PC-3 (cell line): ENCODE measurements around the gene RAP1GAP. TPM values are rescaled to one million over a fixed set of nuclear protein-coding genes. Genes with fewer than 3 reads are reported as not detected.

ENCODE experiments used
- ATAC-seq: fragments of 200-7000 bp; cut with Tn5 transposase; 2 replicates; pipeline ENCODE4 v1.9.1; 2020; ENCODE audit warnings: mild to moderate bottlenecking, moderate library complexity
- BruUV-seq: library from RNA; stranded (reverse); fragments of 400-500 nt; replicated peaks from 2 replicates; lab custom pipeline; 2021; lab: Mats Ljungman, UMichigan
- CTCF ChIA-PET: fragments of 300-600 bp; sonication (Branson Sonifier 250); formaldehyde crosslinking; loops from one replicate; lab custom pipeline; 2022; ENCODE audit warnings: antibody characterized with exemption; lab: Charles Lee
- POLR2A ChIA-PET: fragments of 300-600 bp; sonication (Branson Sonifier 250); formaldehyde crosslinking; loops from one replicate; lab custom pipeline; 2022; ENCODE audit warnings: antibody characterized with exemption; ENCODE audit not compliant: unreplicated experiment; lab: Charles Lee
- DNase-seq: peaks from one replicate; pipeline ENCODE4 v3.0.0-alpha.2; 2015
- H2AFZ ChIP-seq: fragments of 300-600 bp; sonication (generic); 2 replicates; pipeline ENCODE4 v1.6.0; 2016; ENCODE audit warnings: antibody characterized with exemption, low read length
- H3F3A ChIP-seq: fragments of 300-600 bp; sonication (generic); one replicate; pipeline ENCODE4 v1.6.0; 2017; ENCODE audit warnings: antibody characterized with exemption, low read length, control low read depth, mild to moderate bottlenecking; ENCODE audit not compliant: unreplicated experiment
- H3K27ac ChIP-seq: fragments of 300-600 bp; sonication (generic); 2 replicates; pipeline ENCODE4 v1.5.1; 2016; ENCODE audit warnings: mild to moderate bottlenecking, low read length
- H3K27me3 ChIP-seq: fragments of 300-600 bp; sonication (generic); 2 replicates; pipeline ENCODE4 v1.6.1; 2016; ENCODE audit warnings: low read length, mixed read lengths
- H3K36me3 ChIP-seq: fragments of 300-600 bp; sonication (generic); 2 replicates; pipeline ENCODE4 v1.6.1; 2016; ENCODE audit warnings: low read depth, mixed run types, low read length, mixed read lengths
- H3K4me1 ChIP-seq: fragments of 300-600 bp; sonication (generic); 2 replicates; pipeline ENCODE4 v1.5.1; 2016; ENCODE audit warnings: low read length; ENCODE audit not compliant: insufficient read depth
- H3K4me2 ChIP-seq: fragments of 300-600 bp; sonication (generic); 2 replicates; pipeline ENCODE4 v1.6.0; 2016; ENCODE audit warnings: low read length
- H3K4me3 ChIP-seq: fragments of 300-600 bp; sonication (generic); 2 replicates; pipeline ENCODE4 v1.5.1; 2016; ENCODE audit warnings: mild to moderate bottlenecking, low read length, mixed read lengths
- H3K79me2 ChIP-seq: fragments of 300-600 bp; sonication (generic); 2 replicates; pipeline ENCODE4 v1.6.1; 2017; ENCODE audit warnings: low read length, mixed read lengths
- H3K9ac ChIP-seq: fragments of 300-600 bp; sonication (generic); 2 replicates; pipeline ENCODE4 v1.6.0; 2016; ENCODE audit warnings: mild to moderate bottlenecking, low read length
- H3K9me2 ChIP-seq: fragments of 300-600 bp; sonication (generic); replicated peaks from 2 replicates; pipeline ENCODE4 v1.6.1; 2016; ENCODE audit warnings: mixed run types, low read length, mixed read lengths
- H3K9me3 ChIP-seq: fragments of 300-600 bp; sonication (generic); 2 replicates; pipeline ENCODE4 v1.6.1; 2016; ENCODE audit warnings: low read length, mixed read lengths
- H4K20me1 ChIP-seq: fragments of 300-600 bp; sonication (generic); 2 replicates; pipeline ENCODE4 v1.6.1; 2016; ENCODE audit warnings: low read length, mixed read lengths
- EZH2 ChIP-seq: fragments of 300-600 bp; sonication (generic); IDR thresholded peaks from one replicate; pipeline ENCODE4 v1.6.1; 2017; ENCODE audit warnings: antibody characterized with exemption, mild to moderate bottlenecking, low read length; ENCODE audit not compliant: unreplicated experiment
- EZH2phosphoT487 ChIP-seq: fragments of 300-600 bp; sonication (generic); IDR thresholded peaks from 2 replicates; pipeline ENCODE4 v1.6.1; 2018; ENCODE audit warnings: mild to moderate bottlenecking, antibody characterized with exemption, low read length, borderline replicate concordance
- intact Hi-C: fragments of 100-400 bp; cut with micrococcal nuclease; formaldehyde crosslinking; loops from 2 replicates; pipeline ENCODE4 v1.9.0; 2023
- total RNA-seq: library from RNA; depleted of rRNA; stranded (reverse); fragments of >200 nt; gene quantifications from 2 replicates; pipeline ENCODE4 v1.2.3, GENCODE V29; 2014
- TF ChIP-seq, protein P1 (sequence below): fragments of 300-600 bp; sonication (generic); conservative IDR thresholded peaks from 2 replicates; pipeline ENCODE4 v1.5.1; 2017; ENCODE audit warnings: antibody characterized with exemption, low read depth, mild to moderate bottlenecking, low read length

RAP1GAP gene
- total RNA-seq, 1 experiment from 2014 or later, result 12.1 TPM

DNA sequence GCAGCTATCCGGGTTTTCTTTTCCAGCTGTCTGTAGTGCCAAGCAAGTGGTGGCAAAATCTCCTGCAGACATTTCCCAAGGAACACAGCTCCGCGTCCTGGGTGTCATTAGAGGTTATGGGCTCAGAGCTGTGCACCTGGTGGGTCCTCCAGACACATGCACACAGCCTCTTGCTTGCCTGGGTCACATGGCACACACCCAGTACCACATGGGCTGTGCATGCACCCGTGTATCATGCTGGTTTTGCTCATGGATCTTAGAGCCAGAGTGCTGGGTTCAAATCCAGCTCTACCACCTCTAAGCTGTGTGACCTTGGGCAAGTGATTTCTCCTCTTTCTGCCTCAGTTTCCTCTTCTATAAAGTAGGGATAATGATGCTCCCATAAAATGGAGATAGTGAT is 98.3 kb downstream of the RAP1GAP start:
- Histone ChIP-seq H3F3A (no peaks in the 10 kb centered on the region), H3K36me3 (no peaks in the 10 kb centered on the region), H3K79me2 (no peaks in the 10 kb centered on the region), H3K4me1 (peaks cover 8% of the 10 kb centered on the region; the same call in 1 of the 2 replicates), H3K9ac (no peak overlapping the region), H3K27ac (no peak overlapping the region), H3K9me3 (no peaks in the 10 kb centered on the region), H4K20me1 (no peaks in the 10 kb centered on the region), H3K4me2 (no peak overlapping the region), H3K27me3 (no peaks in the 10 kb centered on the region), H3K9me2 (no peaks in the 10 kb centered on the region), H3K4me3 (no peak overlapping the region), H2AFZ (no peak overlapping the region)
- ChIA-PET CTCF (no interaction called here), POLR2A (no interaction called here)
- intact Hi-C loops, result no loop called here
- DNase-seq (no peak), ATAC-seq (no peak)
- no TSS peak for BruUV-seq
- TF ChIP-seq, protein P1, sequence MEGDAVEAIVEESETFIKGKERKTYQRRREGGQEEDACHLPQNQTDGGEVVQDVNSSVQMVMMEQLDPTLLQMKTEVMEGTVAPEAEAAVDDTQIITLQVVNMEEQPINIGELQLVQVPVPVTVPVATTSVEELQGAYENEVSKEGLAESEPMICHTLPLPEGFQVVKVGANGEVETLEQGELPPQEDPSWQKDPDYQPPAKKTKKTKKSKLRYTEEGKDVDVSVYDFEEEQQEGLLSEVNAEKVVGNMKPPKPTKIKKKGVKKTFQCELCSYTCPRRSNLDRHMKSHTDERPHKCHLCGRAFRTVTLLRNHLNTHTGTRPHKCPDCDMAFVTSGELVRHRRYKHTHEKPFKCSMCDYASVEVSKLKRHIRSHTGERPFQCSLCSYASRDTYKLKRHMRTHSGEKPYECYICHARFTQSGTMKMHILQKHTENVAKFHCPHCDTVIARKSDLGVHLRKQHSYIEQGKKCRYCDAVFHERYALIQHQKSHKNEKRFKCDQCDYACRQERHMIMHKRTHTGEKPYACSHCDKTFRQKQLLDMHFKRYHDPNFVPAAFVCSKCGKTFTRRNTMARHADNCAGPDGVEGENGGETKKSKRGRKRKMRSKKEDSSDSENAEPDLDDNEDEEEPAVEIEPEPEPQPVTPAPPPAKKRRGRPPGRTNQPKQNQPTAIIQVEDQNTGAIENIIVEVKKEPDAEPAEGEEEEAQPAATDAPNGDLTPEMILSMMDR, result no peak
- no peak for TF ChIP-seq EZH2
- TF ChIP-seq EZH2phosphoT487, result no peak

DNA sequence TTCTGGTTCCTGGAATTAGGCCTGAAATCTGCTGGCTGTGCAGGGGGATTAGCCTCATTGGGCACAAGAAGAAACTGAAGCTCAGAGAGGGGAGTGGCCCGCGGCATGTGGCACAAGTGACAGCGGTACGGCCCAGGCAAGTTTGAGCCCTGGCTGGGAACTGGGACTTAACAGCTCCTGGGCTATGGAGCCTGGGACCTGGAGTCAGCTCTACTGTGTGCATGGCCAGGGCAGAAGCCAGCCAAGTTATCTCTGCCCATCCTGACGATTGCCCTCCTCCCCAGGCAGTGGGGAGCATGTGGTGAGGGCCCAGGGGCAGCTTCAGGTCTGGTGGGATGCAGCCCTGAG is 98.7 kb downstream of the RAP1GAP start:
- peaks cover 8% of the 10 kb centered on the region; the same call in 1 of the 2 replicates for H3K4me1 ChIP-seq
- TF ChIP-seq, protein P1, result no peak
- TF ChIP-seq EZH2phosphoT487, result no peak
- TF ChIP-seq EZH2, result no peak
- ATAC-seq (no peak), DNase-seq (no peak)
- H3K27me3 ChIP-seq, result no peaks in the 10 kb centered on the region
- intact Hi-C loops, result no loop called here
- no peaks in the 10 kb centered on the region for H3K79me2 ChIP-seq
- no peaks in the 10 kb centered on the region for H3K36me3 ChIP-seq
- H3K27ac ChIP-seq, result no peak overlapping the region
- no peaks in the 10 kb centered on the region for H3K9me3 ChIP-seq
- no peak overlapping the region for H3K9ac ChIP-seq
- no peak overlapping the region for H3K4me3 ChIP-seq
- H2AFZ ChIP-seq, result no peak overlapping the region
- POLR2A ChIA-PET, result no interaction called here
- H4K20me1 ChIP-seq, result no peaks in the 10 kb centered on the region
- H3K9me2 ChIP-seq, result no peaks in the 10 kb centered on the region
- BruUV-seq, result no TSS peak
- no peaks in the 10 kb centered on the region for H3F3A ChIP-seq
- CTCF ChIA-PET, result no interaction called here
- no peak overlapping the region for H3K4me2 ChIP-seq

DNA sequence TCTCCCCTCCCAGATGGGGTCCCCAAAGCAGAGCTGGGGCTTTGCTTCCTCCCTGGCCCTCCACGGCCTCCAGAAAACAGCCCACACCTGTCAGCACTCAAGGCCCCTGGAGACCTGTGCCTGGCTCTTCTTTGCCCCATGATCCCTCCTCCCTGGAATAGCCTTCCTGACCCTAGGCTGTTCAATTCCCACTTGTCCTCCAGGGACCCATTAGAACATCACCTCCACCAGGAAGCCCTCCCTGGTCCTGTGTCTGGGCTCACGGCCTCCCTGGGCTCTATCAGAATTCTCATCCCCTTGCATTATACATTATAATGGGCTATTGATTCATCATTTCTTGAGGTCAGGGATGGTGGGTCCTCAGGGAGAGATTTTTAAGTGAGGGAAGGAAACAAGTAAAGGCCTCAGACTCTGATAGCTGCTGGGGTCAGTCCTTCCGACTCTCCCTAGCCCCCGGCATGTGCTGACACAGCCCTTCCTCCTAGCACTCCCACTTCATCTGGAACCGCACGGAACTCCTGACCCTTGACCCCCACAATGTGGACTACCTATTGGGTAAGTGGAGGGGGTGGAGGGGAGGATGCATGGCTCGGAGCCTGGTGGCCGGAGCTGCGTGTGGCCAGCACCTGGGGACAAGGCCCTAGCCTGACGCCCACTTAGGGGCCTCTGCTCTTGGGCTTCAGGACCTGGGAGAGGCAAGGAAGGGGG is 99.2 kb downstream of the RAP1GAP start:
- H4K20me1 ChIP-seq, result no peaks in the 10 kb centered on the region
- TF ChIP-seq EZH2phosphoT487 (no peak), EZH2 (no peak)
- TF ChIP-seq, protein P1, result no peak
- ChIA-PET CTCF (no interaction called here), POLR2A (no interaction called here)
- no peak for DNase-seq
- no peaks in the 10 kb centered on the region for H3K9me2 ChIP-seq
- intact Hi-C loops, result no loop called here
- H3K4me2 ChIP-seq, result no peak overlapping the region
- no peaks in the 10 kb centered on the region for H3F3A ChIP-seq
- H3K4me1 ChIP-seq, result peaks cover 8% of the 10 kb centered on the region; the same call in 1 of the 2 replicates
- no TSS peak for BruUV-seq
- no peaks in the 10 kb centered on the region for H3K27me3 ChIP-seq
- no peaks in the 10 kb centered on the region for H3K9me3 ChIP-seq
- no peak overlapping the region for H3K27ac ChIP-seq
- no peak overlapping the region for H3K4me3 ChIP-seq
- no peak overlapping the region for H2AFZ ChIP-seq
- no peak for ATAC-seq
- H3K9ac ChIP-seq, result no peak overlapping the region
- H3K36me3 ChIP-seq, result no peaks in the 10 kb centered on the region
- H3K79me2 ChIP-seq, result no peaks in the 10 kb centered on the region
